IMR-90 (cell line): Measurements from ENCODE around the gene VSIG4.

Experiments
- BHLHE40 ChIP-seq: fragments of 150-350 bp; IDR thresholded peaks from 2 replicates; pipeline ENCODE4 v1.6.1; 2016; ENCODE audit warnings: mild to moderate bottlenecking, low read depth, low read length
- CHD1 ChIP-seq: IDR thresholded peaks from 2 replicates; pipeline ENCODE4 v1.6.1; 2012; ENCODE audit warnings: low read depth, low read length, improper control_type of control experiment
- FOS ChIP-seq: fragments of 150-350 bp; IDR thresholded peaks from 2 replicates; pipeline ENCODE4 v1.6.1; 2016; ENCODE audit warnings: low read depth, low read length
- NFE2L2 ChIP-seq: fragments of 150-350 bp; IDR thresholded peaks from 2 replicates; pipeline ENCODE4 v1.6.1; 2016; ENCODE audit warnings: low read depth, mild to moderate bottlenecking, low read length
- POLR2A ChIP-seq: IDR thresholded peaks from 2 replicates; pipeline ENCODE4 v1.6.1; 2012; ENCODE audit warnings: mild to moderate bottlenecking, low read depth, low read length
- RAD21 ChIP-seq: IDR thresholded peaks from 2 replicates; pipeline ENCODE4 v1.6.1; 2012; ENCODE audit warnings: low read length, improper control_type of control experiment
- RCOR1 ChIP-seq: IDR thresholded peaks from 2 replicates; pipeline ENCODE4 v1.6.1; 2012; ENCODE audit warnings: mild to moderate bottlenecking, low read length, improper control_type of control experiment; ENCODE audit not compliant: insufficient replicate concordance
- RFX5 ChIP-seq: IDR thresholded peaks from 2 replicates; pipeline ENCODE4 v1.8.0; 2012; ENCODE audit warnings: low read depth, mild to moderate bottlenecking, low read length, moderate library complexity
- SMC3 ChIP-seq: fragments of 150-350 bp; IDR thresholded peaks from 2 replicates; pipeline ENCODE4 v1.6.1; 2016; ENCODE audit warnings: low read depth, mild to moderate bottlenecking, antibody characterized with exemption, low read length, moderate library complexity
- TF ChIP-seq, protein P1 (sequence below): conservative IDR thresholded peaks from 2 replicates; pipeline ENCODE4 v1.5.1; 2012; ENCODE audit warnings: mild to moderate bottlenecking, low read depth, low read length, improper control_type of control experiment

- TF ChIP-seq, protein P1, sequence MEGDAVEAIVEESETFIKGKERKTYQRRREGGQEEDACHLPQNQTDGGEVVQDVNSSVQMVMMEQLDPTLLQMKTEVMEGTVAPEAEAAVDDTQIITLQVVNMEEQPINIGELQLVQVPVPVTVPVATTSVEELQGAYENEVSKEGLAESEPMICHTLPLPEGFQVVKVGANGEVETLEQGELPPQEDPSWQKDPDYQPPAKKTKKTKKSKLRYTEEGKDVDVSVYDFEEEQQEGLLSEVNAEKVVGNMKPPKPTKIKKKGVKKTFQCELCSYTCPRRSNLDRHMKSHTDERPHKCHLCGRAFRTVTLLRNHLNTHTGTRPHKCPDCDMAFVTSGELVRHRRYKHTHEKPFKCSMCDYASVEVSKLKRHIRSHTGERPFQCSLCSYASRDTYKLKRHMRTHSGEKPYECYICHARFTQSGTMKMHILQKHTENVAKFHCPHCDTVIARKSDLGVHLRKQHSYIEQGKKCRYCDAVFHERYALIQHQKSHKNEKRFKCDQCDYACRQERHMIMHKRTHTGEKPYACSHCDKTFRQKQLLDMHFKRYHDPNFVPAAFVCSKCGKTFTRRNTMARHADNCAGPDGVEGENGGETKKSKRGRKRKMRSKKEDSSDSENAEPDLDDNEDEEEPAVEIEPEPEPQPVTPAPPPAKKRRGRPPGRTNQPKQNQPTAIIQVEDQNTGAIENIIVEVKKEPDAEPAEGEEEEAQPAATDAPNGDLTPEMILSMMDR: no peak
- no peak for TF ChIP-seq SMC3
- TF ChIP-seq POLR2A: no peak
- TF ChIP-seq FOS: no peak
- TF ChIP-seq RFX5: no peak
- TF ChIP-seq RAD21: no peak
- TF ChIP-seq CHD1: no peak
- no peak for TF ChIP-seq RCOR1
- no peak for TF ChIP-seq BHLHE40
- no peak for TF ChIP-seq NFE2L2
Observed at GRCh38 chrX:66038115-66038514, 1.8 kb downstream of the VSIG4 start.
